CD14-positive monocyte (primary cell): Measurements from ENCODE around the gene C14orf39. TPM values are rescaled to one million over a fixed set of nuclear protein-coding genes. Genes with fewer than 3 reads are reported as not detected.

ENCODE experiments used
- DNase-seq, 3 donors: peaks; one replicate each; pipeline ENCODE4 v3.0.0-alpha.2; 2011 to 2022
- H2AFZ ChIP-seq: 2 replicates; pipeline ENCODE4 v1.6.0; 2012; ENCODE audit warnings: mild to moderate bottlenecking, low read depth, low read length, inconsistent platforms; ENCODE audit not compliant: insufficient read depth, poor library complexity, severe bottlenecking
- H3K27ac ChIP-seq, 2 donors: 1 replicate in 1 of 2; 2 replicates in 1 of 2; pipeline ENCODE4 v1.5.1; 2012 to 2013; ENCODE audit warnings: low read length in 2 of 2, control low read depth in 1 of 2, inconsistent platforms in 1 of 2, low read depth in 1 of 2, mild to moderate bottlenecking in 1 of 2
- H3K27me3 ChIP-seq, 2 donors: one replicate each; pipeline versions ENCODE4 v1.6.0 to v1.6.1; 2011 to 2013; ENCODE audit warnings: low read length in 2 of 2; ENCODE audit not compliant: control insufficient read depth in 2 of 2, insufficient read depth in 2 of 2
- H3K36me3 ChIP-seq, 2 donors: replicated peaks in 1 of 2; 1 replicate in 1 of 2; 2 replicates in 1 of 2; pipeline versions ENCODE4 v1.5.1 to v1.6.1; 2012 to 2013; ENCODE audit warnings: low read length in 2 of 2, control low read depth in 1 of 2, inconsistent platforms in 1 of 2, mild to moderate bottlenecking in 1 of 2; ENCODE audit not compliant: insufficient read depth in 2 of 2, control insufficient read depth in 1 of 2
- H3K4me1 ChIP-seq, 2 donors: 1 replicate in 1 of 2; 2 replicates in 1 of 2; pipeline versions ENCODE4 v1.5.1 to v1.6.1; 2012 to 2013; ENCODE audit warnings: low read length in 2 of 2, control low read depth in 1 of 2, inconsistent platforms in 1 of 2, mild to moderate bottlenecking in 1 of 2, moderate library complexity in 1 of 2; ENCODE audit not compliant: insufficient read depth in 2 of 2, control insufficient read depth in 1 of 2
- H3K4me2 ChIP-seq: replicated peaks from 2 replicates; pipeline ENCODE3; 2012; ENCODE audit warnings: low read length, moderate library complexity, mild to moderate bottlenecking; ENCODE audit not compliant: poor library complexity, severe bottlenecking; ENCODE audit errors: extremely low read depth
- H3K4me3 ChIP-seq, 3 experiments: fragments of 200-600 bp in 1 of 3; sonication (generic) in 1 of 3; replicated peaks in 1 of 3; 1 replicate in 2 of 3; 2 replicates in 1 of 3; pipeline ENCODE4 v1.5.1; 2011 to 2013; ENCODE audit warnings: low read length in 3 of 3, mild to moderate bottlenecking in 3 of 3, control low read depth in 2 of 3, low read depth in 2 of 3, inconsistent platforms in 1 of 3, moderate library complexity in 1 of 3
- H3K79me2 ChIP-seq: 2 replicates; pipeline ENCODE4 v1.6.0; 2012; ENCODE audit warnings: mild to moderate bottlenecking, control low read depth, inconsistent platforms, low read length, moderate library complexity; ENCODE audit not compliant: insufficient read depth
- H3K9ac ChIP-seq: 2 replicates; pipeline ENCODE4 v1.6.0; 2017; ENCODE audit warnings: low read length, mild to moderate bottlenecking; ENCODE audit not compliant: insufficient read depth, poor library complexity, severe bottlenecking
- H3K9me3 ChIP-seq, 2 donors: replicated peaks in 1 of 2; 1 replicate in 1 of 2; 2 replicates in 1 of 2; pipeline versions ENCODE4 v1.5.1 to v1.6.1; 2012 to 2013; ENCODE audit warnings: low read length in 2 of 2, control low read depth in 1 of 2; ENCODE audit not compliant: control insufficient read depth in 1 of 2, insufficient read depth in 1 of 2
- H4K20me1 ChIP-seq: 2 replicates; pipeline ENCODE4 v1.6.0; 2012; ENCODE audit warnings: mild to moderate bottlenecking, low read length, control low read depth, moderate library complexity; ENCODE audit not compliant: insufficient read depth
- H3K27ac Mint-ChIP-seq, 7 donors: one replicate each; pipeline ENCODE4 v1.8.0; 2020; ENCODE audit warnings: mild to moderate bottlenecking in 7 of 7, mixed read lengths in 7 of 7, moderate library complexity in 6 of 7, inconsistent platforms in 2 of 7
- H3K27me3 Mint-ChIP-seq, 3 donors: one replicate each; pipeline ENCODE4 v1.8.0; 2021 to 2022; ENCODE audit warnings: low read depth in 3 of 3, mild to moderate bottlenecking in 3 of 3, mixed read lengths in 3 of 3, moderate library complexity in 3 of 3, inconsistent platforms in 1 of 3
- H3K36me3 Mint-ChIP-seq, 2 donors: one replicate each; pipeline ENCODE4 v1.8.0; 2020; ENCODE audit warnings: mixed read lengths in 2 of 2, inconsistent platforms in 1 of 2, mild to moderate bottlenecking in 1 of 2
- H3K4me1 Mint-ChIP-seq: one replicate; pipeline ENCODE4 v1.8.0; 2020; ENCODE audit warnings: mild to moderate bottlenecking, mixed read lengths
- H3K4me3 Mint-ChIP-seq, 2 donors: one replicate each; pipeline ENCODE4 v1.8.0; 2020; ENCODE audit warnings: mild to moderate bottlenecking in 2 of 2, mixed read lengths in 2 of 2, moderate library complexity in 1 of 2
- H3K9me3 Mint-ChIP-seq, 7 donors: one replicate each; pipeline ENCODE4 v1.8.0; 2020 to 2022; ENCODE audit warnings: mixed read lengths in 7 of 7, mild to moderate bottlenecking in 6 of 7, moderate library complexity in 6 of 7, inconsistent platforms in 2 of 7
- WGBS: methylation state at CpG from one replicate; pipeline ENCODE4 v1.1.5; 2013; ENCODE audit warnings: missing lambda C conversion rate; ENCODE audit not compliant: insufficient coverage; 5-methylcytosine and 5-hydroxymethylcytosine counted together
- intact Hi-C, 2 donors: fragments of 100-400 bp; cut with micrococcal nuclease; formaldehyde crosslinking; loops; one replicate each; pipeline versions ENCODE4 v1.15.0 to v1.15.1; 2023
- polyA plus RNA-seq, 3 donors: library from polyadenylated mRNA; depleted of rRNA in 1 of 3; unstranded in 2 of 3; stranded (reverse) in 1 of 3; fragments of 300-500 nt in 2 of 3; fragments of >200 nt in 1 of 3; fragmentation: Illumina TruSeq in 2 of 3; gene quantifications; 1 replicate in 2 of 3; 2 replicates in 1 of 3; pipeline ENCODE4 v1.2.3, GENCODE V29; 2012 to 2021
- TF ChIP-seq, protein P1 (sequence below): fragments of 200-600 bp; IDR thresholded peaks from one replicate; pipeline ENCODE4 v1.8.0; 2022; ENCODE audit warnings: antibody characterized with exemption, mild to moderate bottlenecking

The C14orf39 gene
- polyA plus RNA-seq, 3 donors: not detected

DNA sequence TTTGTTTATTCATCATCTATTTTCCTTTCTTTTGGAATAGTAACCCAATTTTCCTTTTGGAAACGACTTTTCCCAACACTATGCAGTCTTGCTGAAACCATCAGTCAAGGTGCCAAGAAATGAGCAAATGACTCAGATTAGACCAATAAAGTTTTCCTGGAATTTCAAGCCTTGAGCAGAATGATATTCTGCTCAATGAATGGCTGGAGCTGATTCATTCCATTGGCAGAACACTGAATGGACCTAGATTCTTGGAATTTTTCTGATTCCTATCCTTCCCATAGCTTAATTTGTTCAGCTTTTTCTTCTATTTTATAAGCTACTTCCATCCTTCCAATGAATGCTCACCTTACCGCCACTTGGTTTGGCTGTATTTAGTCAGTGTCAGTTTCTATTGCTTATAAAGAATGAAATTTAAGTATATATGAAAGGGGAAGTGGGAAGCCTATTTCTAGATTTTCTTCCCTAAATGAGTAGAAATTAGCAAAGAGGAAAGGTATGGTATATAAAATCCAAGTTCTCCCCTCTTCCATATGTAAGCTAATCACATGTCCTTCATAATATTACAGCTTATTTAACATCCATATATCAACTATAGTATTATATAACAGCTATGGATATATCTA, 89.0 kb downstream of the C14orf39 start:
- TF ChIP-seq, protein P1, sequence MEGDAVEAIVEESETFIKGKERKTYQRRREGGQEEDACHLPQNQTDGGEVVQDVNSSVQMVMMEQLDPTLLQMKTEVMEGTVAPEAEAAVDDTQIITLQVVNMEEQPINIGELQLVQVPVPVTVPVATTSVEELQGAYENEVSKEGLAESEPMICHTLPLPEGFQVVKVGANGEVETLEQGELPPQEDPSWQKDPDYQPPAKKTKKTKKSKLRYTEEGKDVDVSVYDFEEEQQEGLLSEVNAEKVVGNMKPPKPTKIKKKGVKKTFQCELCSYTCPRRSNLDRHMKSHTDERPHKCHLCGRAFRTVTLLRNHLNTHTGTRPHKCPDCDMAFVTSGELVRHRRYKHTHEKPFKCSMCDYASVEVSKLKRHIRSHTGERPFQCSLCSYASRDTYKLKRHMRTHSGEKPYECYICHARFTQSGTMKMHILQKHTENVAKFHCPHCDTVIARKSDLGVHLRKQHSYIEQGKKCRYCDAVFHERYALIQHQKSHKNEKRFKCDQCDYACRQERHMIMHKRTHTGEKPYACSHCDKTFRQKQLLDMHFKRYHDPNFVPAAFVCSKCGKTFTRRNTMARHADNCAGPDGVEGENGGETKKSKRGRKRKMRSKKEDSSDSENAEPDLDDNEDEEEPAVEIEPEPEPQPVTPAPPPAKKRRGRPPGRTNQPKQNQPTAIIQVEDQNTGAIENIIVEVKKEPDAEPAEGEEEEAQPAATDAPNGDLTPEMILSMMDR: no peak
- no peak overlapping the region for H3K4me3 ChIP-seq
- no peak overlapping the region for H3K27ac ChIP-seq
- H3K9ac ChIP-seq: no peak overlapping the region
- H3K4me1 ChIP-seq: no peaks in the 10 kb centered on the region
- DNase-seq: no peak
- H3K4me2 ChIP-seq: no peak overlapping the region
- H3K27ac Mint-ChIP-seq: no peak overlapping the region
- no peaks in the 10 kb centered on the region for H3K36me3 ChIP-seq
- no peaks in the 10 kb centered on the region for H3K27me3 ChIP-seq
- no peak overlapping the region for H3K4me3 Mint-ChIP-seq
- peaks cover 0 to 1% (median 0%) of the 10 kb centered on the region in 3 donors for H3K27me3 Mint-ChIP-seq
- intact Hi-C loops: no loop called here
- H3K4me1 Mint-ChIP-seq: no peaks in the 10 kb centered on the region
- H3K79me2 ChIP-seq: no peaks in the 10 kb centered on the region
- no CpG with 5 or more reads among the region's 2 CpGs for WGBS
- H3K9me3 Mint-ChIP-seq: peaks cover 0 to 9% (median 8%) of the 10 kb centered on the region in 7 donors
- no peaks in the 10 kb centered on the region for H3K36me3 Mint-ChIP-seq
- no peaks in the 10 kb centered on the region for H4K20me1 ChIP-seq
- no peak overlapping the region for H2AFZ ChIP-seq
- H3K9me3 ChIP-seq: peaks cover 0 to 4% of the 10 kb centered on the region in 2 donors

Other genes with a start within 250 kb of the C14orf39 start
- gene PPM1A, start 236.8 kb downstream of the C14orf39 start, polyA plus RNA-seq: 10 to 100 TPM; 18.4 to 34.1 (median 21.5) TPM
- gene SIX6, start 23.1 kb upstream of the C14orf39 start, polyA plus RNA-seq: not detected
- gene SIX1, start 163.4 kb upstream of the C14orf39 start, polyA plus RNA-seq: not detected
- gene SIX4, start 238.3 kb upstream of the C14orf39 start, polyA plus RNA-seq: not detected
- gene MNAT1, start 248.7 kb upstream of the C14orf39 start, polyA plus RNA-seq: 1 to 10 TPM; 4.1 to 5.8 (median 4.5) TPM